Measurements from ENCODE around the gene ITGB8. TPM values are rescaled to one million over a fixed set of nuclear protein-coding genes. Genes with fewer than 3 reads are reported as not detected.
A peak's percentile ranks its signal among the peaks of the same experiment; 100 is the strongest.

Gene ITGB8
- total and polyA plus RNA-seq, 2 experiments from 2014 or later, result 3.3 to 9.9 TPM

- in situ Hi-C loops (cut with MboI), result no loop called here
- Histone ChIP-seq H3K79me2 (ENCODE audit: insufficient read depth) (no peaks in the 10 kb centered on the region), H3K27ac (peak overlapping the region; percentile 83), H3K4me2 (ENCODE audit: unreplicated experiment) (peak overlapping the region; percentile 95), H3K27me3 (replicated peaks; ENCODE audit: insufficient read depth) (no peaks in the 10 kb centered on the region), H3K36me3 (ENCODE audit: low read depth) (no peaks in the 10 kb centered on the region), H3K9me2 (ENCODE audit: insufficient read depth) (no peaks in the 10 kb centered on the region), H4K20me1 (ENCODE audit: insufficient read depth) (no peaks in the 10 kb centered on the region), H3K4me3 (peak overlapping the region; percentile 78), H3K9ac (peak overlapping the region; percentile 80), H3F3A (ENCODE audit: insufficient read depth) (peaks cover 15% of the 10 kb centered on the region), H3K9me3 (ENCODE audit: low read depth) (no peaks in the 10 kb centered on the region), H3K4me1 (ENCODE audit: insufficient read depth) (peaks cover 32% of the 10 kb centered on the region), H2AFZ (peak overlapping the region; percentile 98)
- WGBS, 2 experiments (ENCODE audit: low coverage in 1 of 2, low lambda C conversion rate in 2 of 2, missing lambda C conversion rate in 2 of 2), result 2% methylated on average over 63 to 81 of the region's 92 CpGs
- no peak for TF ChIP-seq EZH2 (IDR thresholded peaks at IDR 0.05; ENCODE audit: insufficient read depth, poor library complexity, severe bottlenecking)
- no peak for TF ChIP-seq EZH2phosphoT487 (IDR thresholded peaks at IDR 0.05; ENCODE audit: insufficient read depth, low read depth)
- DNase-seq, result peak; percentile 68
Observed at GRCh38 chr7:20330928-20331909, 519 bp downstream of the ITGB8 start.

DNA sequence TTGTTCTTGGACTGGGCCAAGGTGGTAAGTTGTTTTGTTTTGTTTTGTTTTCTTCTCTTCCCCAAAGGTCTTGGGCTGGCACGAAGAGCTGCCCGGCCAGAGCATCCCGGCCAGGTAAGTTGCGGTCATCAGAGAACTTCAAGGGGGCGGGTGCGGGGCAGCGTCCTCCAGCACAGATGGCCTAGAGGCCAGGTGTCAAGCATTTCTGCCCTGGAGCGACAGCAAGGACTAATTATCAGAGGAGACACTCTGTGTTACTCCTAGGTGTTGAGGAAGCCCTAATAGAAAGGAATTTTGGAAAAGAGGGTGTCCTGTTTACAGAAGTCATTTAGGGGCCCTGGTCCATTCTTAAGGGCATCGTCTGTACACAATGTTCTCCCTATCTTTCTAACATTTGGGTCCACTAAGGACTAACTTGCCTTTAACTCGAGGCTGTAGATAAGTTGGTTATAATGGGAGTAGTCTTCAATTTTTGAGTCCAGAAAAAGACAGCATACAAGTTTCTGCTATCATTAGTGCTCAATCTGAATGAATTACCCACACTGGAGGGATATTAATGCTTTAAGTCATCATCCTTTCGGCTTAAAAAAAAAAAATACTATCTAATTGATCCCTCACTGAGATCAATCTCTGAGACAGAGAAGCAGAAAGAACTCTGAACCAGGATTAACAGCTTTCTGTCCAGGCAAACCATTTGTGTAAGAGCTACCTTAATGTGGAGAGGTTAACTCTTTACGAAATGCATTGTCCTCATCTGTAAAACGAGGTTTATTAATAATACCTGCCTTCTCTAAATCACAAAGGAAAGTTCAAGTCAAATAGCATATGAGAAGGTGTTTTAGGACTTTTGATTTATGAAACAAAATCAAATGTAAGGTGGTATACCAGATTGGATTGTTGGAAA is 1.5 kb downstream of the ITGB8 start:
- no peaks in the 10 kb centered on the region for H3K9me2 ChIP-seq (ENCODE audit: insufficient read depth)
- peaks cover 15% of the 10 kb centered on the region for H3F3A ChIP-seq (ENCODE audit: insufficient read depth)
- TF ChIP-seq EZH2phosphoT487 (IDR thresholded peaks at IDR 0.05; ENCODE audit: insufficient read depth, low read depth), result no peak
- no peak for TF ChIP-seq EZH2 (IDR thresholded peaks at IDR 0.05; ENCODE audit: insufficient read depth, poor library complexity, severe bottlenecking)
- H3K79me2 ChIP-seq (ENCODE audit: insufficient read depth), result no peaks in the 10 kb centered on the region
- peak overlapping the region; percentile 80 for H3K9ac ChIP-seq
- peaks cover 27% of the 10 kb centered on the region for H3K4me1 ChIP-seq (ENCODE audit: insufficient read depth)
- in situ Hi-C loops (cut with MboI), result no loop called here
- peak overlapping the region; percentile 78 for H3K4me3 ChIP-seq
- H3K9me3 ChIP-seq (ENCODE audit: low read depth), result no peaks in the 10 kb centered on the region
- H4K20me1 ChIP-seq (ENCODE audit: insufficient read depth), result no peaks in the 10 kb centered on the region
- no peaks in the 10 kb centered on the region for H3K27me3 ChIP-seq (replicated peaks; ENCODE audit: insufficient read depth)
- 48 to 63% methylated on average over 13 of the region's 13 CpGs for WGBS, 2 experiments (ENCODE audit: low coverage in 1 of 2, low lambda C conversion rate in 2 of 2, missing lambda C conversion rate in 2 of 2)
- no peaks in the 10 kb centered on the region for H3K36me3 ChIP-seq (ENCODE audit: low read depth)
- H2AFZ ChIP-seq, result peak overlapping the region; percentile 98
- peak overlapping the region; percentile 95 for H3K4me2 ChIP-seq (ENCODE audit: unreplicated experiment)
- H3K27ac ChIP-seq, result no peak overlapping the region
- peak; percentile 5 for DNase-seq

GRCh38 chr7:20338285-20338684 is 7.6 kb downstream of the ITGB8 start:
- Histone ChIP-seq H4K20me1 (ENCODE audit: insufficient read depth) (no peaks in the 10 kb centered on the region), H3K36me3 (ENCODE audit: low read depth) (no peaks in the 10 kb centered on the region), H3K27ac (no peak overlapping the region), H3K27me3 (replicated peaks; ENCODE audit: insufficient read depth) (no peaks in the 10 kb centered on the region), H3K9ac (no peak overlapping the region), H3F3A (ENCODE audit: insufficient read depth) (no peaks in the 10 kb centered on the region), H3K4me2 (ENCODE audit: unreplicated experiment) (no peak overlapping the region), H3K9me2 (ENCODE audit: insufficient read depth) (no peaks in the 10 kb centered on the region), H3K79me2 (ENCODE audit: insufficient read depth) (no peaks in the 10 kb centered on the region), H3K4me1 (ENCODE audit: insufficient read depth) (peaks cover 9% of the 10 kb centered on the region), H3K9me3 (ENCODE audit: low read depth) (no peaks in the 10 kb centered on the region), H3K4me3 (no peak overlapping the region), H2AFZ (no peak overlapping the region)
- DNase-seq, result no peak
- TF ChIP-seq EZH2 (IDR thresholded peaks at IDR 0.05; ENCODE audit: insufficient read depth, poor library complexity, severe bottlenecking) (no peak), EZH2phosphoT487 (IDR thresholded peaks at IDR 0.05; ENCODE audit: insufficient read depth, low read depth) (no peak)
- WGBS, 2 experiments (ENCODE audit: low coverage in 1 of 2, low lambda C conversion rate in 2 of 2, missing lambda C conversion rate in 2 of 2), result 87% methylated on average over 6 of the region's 6 CpGs
- in situ Hi-C loops (cut with MboI), result no loop called here

DNA sequence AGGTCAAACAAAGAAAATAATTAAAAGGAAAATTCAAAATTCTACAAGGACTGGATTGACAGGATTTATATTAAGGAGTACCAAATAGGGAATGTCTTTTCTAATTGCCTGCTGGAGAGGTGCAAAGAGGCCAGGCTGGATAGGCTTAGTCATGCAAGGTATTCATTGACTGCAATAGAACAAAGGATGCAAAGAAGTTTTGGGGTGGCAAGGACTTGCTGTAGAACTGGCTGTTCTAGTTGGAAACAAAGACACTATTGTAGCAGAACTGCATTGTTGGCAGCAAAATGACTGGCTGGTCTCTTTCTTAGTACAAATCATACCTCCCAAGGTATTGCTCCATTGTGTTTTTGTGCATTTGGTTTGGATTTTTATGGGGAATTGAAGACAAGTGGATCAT is 10.1 kb downstream of the ITGB8 start:
- in situ Hi-C loops (cut with MboI), result no loop called here
- Histone ChIP-seq H3K4me2 (ENCODE audit: unreplicated experiment) (no peak overlapping the region), H3K4me1 (ENCODE audit: insufficient read depth) (no peaks in the 10 kb centered on the region), H3F3A (ENCODE audit: insufficient read depth) (no peaks in the 10 kb centered on the region), H3K4me3 (no peak overlapping the region), H3K79me2 (ENCODE audit: insufficient read depth) (no peaks in the 10 kb centered on the region), H3K9me3 (ENCODE audit: low read depth) (no peaks in the 10 kb centered on the region), H2AFZ (no peak overlapping the region), H4K20me1 (ENCODE audit: insufficient read depth) (no peaks in the 10 kb centered on the region), H3K27me3 (replicated peaks; ENCODE audit: insufficient read depth) (no peaks in the 10 kb centered on the region), H3K9me2 (ENCODE audit: insufficient read depth) (no peaks in the 10 kb centered on the region), H3K27ac (no peak overlapping the region), H3K9ac (no peak overlapping the region), H3K36me3 (ENCODE audit: low read depth) (no peaks in the 10 kb centered on the region)
- no peak for DNase-seq
- TF ChIP-seq EZH2 (IDR thresholded peaks at IDR 0.05; ENCODE audit: insufficient read depth, poor library complexity, severe bottlenecking) (no peak), EZH2phosphoT487 (IDR thresholded peaks at IDR 0.05; ENCODE audit: insufficient read depth, low read depth) (no peak)

All from GM23248 (cell line).